ENCODE results near the gene KPNA6. TPM values are rescaled to one million over a fixed set of nuclear protein-coding genes. Genes with fewer than 3 reads are reported as not detected.

KPNA6 gene
- total RNA-seq, 2 donors from 2014 or later, result 95.4 to 119 TPM

GRCh38 chr1:32100807-32101708 is 6.8 kb upstream of the KPNA6 start:
- Histone ChIP-seq H3K9ac (ENCODE audit: extremely low read depth, low read length, poor library complexity, severe bottlenecking) (peak overlapping the region; percentile 4), H3K9me3 (ENCODE audit: control insufficient read depth, low read length) (no peaks in the 10 kb centered on the region), H3K4me1 (ENCODE audit: control insufficient read depth, insufficient read depth, low read length) (peaks cover 3% of the 10 kb centered on the region), H3K27me3 (ENCODE audit: control insufficient read depth, insufficient read depth, low read length, poor library complexity, severe bottlenecking) (no peaks in the 10 kb centered on the region), H3K36me3 (ENCODE audit: control insufficient read depth, insufficient read depth, low read length) (peaks cover 23% of the 10 kb centered on the region), H3K27ac (ENCODE audit: low read depth, low read length) (no peak overlapping the region), H3K4me3 (ENCODE audit: low read length) (peak overlapping the region; percentile 21)
- 76 to 90% methylated on average over 7 to 9 of the region's 9 CpGs for WGBS, 2 experiments (ENCODE audit: insufficient coverage in 1 of 2, insufficient read length in 1 of 2)
- Mint-ChIP-seq H3K27me3 (ENCODE audit: insufficient read depth) (no peaks in the 10 kb centered on the region), H3K9me3 (no peaks in the 10 kb centered on the region), H3K36me3 (ENCODE audit: low read depth) (peaks cover 32% of the 10 kb centered on the region), H3K4me1 (peaks cover 6% of the 10 kb centered on the region), H3K4me3 (no peak overlapping the region), H3K27ac (peak overlapping the region; percentile 23)
- no peak for TF ChIP-seq CTCF (conservative IDR thresholded peaks at IDR 0.05)
- no peak for DNase-seq

- H3K9me3 Mint-ChIP-seq, result no peaks in the 10 kb centered on the region
- no peaks in the 10 kb centered on the region for H3K9me3 ChIP-seq (ENCODE audit: control insufficient read depth, low read length)
- H3K4me1 Mint-ChIP-seq, result peaks cover 6% of the 10 kb centered on the region
- peak; percentile 45 for TF ChIP-seq CTCF (conservative IDR thresholded peaks at IDR 0.05)
- no peaks in the 10 kb centered on the region for H3K27me3 Mint-ChIP-seq (ENCODE audit: insufficient read depth)
- no peak overlapping the region for H3K27ac ChIP-seq (ENCODE audit: low read depth, low read length)
- H3K9ac ChIP-seq (ENCODE audit: extremely low read depth, low read length, poor library complexity, severe bottlenecking), result no peak overlapping the region
- H3K4me1 ChIP-seq (ENCODE audit: control insufficient read depth, insufficient read depth, low read length), result peaks cover 3% of the 10 kb centered on the region
- H3K36me3 ChIP-seq (ENCODE audit: control insufficient read depth, insufficient read depth, low read length), result peaks cover 14% of the 10 kb centered on the region
- H3K4me3 Mint-ChIP-seq, result no peak overlapping the region
- no peak overlapping the region for H3K4me3 ChIP-seq (ENCODE audit: low read length)
- no peak overlapping the region for H3K27ac Mint-ChIP-seq
- no peaks in the 10 kb centered on the region for H3K27me3 ChIP-seq (ENCODE audit: control insufficient read depth, insufficient read depth, low read length, poor library complexity, severe bottlenecking)
- 77 to 95% methylated on average over 2 to 4 of the region's 4 CpGs for WGBS, 2 experiments (ENCODE audit: insufficient coverage in 1 of 2, insufficient read length in 1 of 2)
- peak; percentile 53 for DNase-seq
- peaks cover 10% of the 10 kb centered on the region for H3K36me3 Mint-ChIP-seq (ENCODE audit: low read depth)
Observed at GRCh38 chr1:32104127-32104526, 3.7 kb upstream of the KPNA6 start.

- Mint-ChIP-seq H3K4me3 (no peak overlapping the region), H3K36me3 (ENCODE audit: low read depth) (peaks cover 10% of the 10 kb centered on the region), H3K27me3 (ENCODE audit: insufficient read depth) (no peaks in the 10 kb centered on the region), H3K9me3 (no peaks in the 10 kb centered on the region), H3K4me1 (peaks cover 7% of the 10 kb centered on the region), H3K27ac (no peak overlapping the region)
- Histone ChIP-seq H3K9me3 (ENCODE audit: control insufficient read depth, low read length) (no peaks in the 10 kb centered on the region), H3K27ac (ENCODE audit: low read depth, low read length) (no peak overlapping the region), H3K36me3 (ENCODE audit: control insufficient read depth, insufficient read depth, low read length) (peaks cover 9% of the 10 kb centered on the region), H3K9ac (ENCODE audit: extremely low read depth, low read length, poor library complexity, severe bottlenecking) (no peak overlapping the region), H3K4me3 (ENCODE audit: low read length) (no peak overlapping the region), H3K27me3 (ENCODE audit: control insufficient read depth, insufficient read depth, low read length, poor library complexity, severe bottlenecking) (no peaks in the 10 kb centered on the region), H3K4me1 (ENCODE audit: control insufficient read depth, insufficient read depth, low read length) (peaks cover 3% of the 10 kb centered on the region)
- no peak for DNase-seq
- WGBS, 2 experiments (ENCODE audit: insufficient coverage in 1 of 2, insufficient read length in 1 of 2), result 98 to 100% methylated on average over 1 of the region's 1 CpG
- TF ChIP-seq CTCF (conservative IDR thresholded peaks at IDR 0.05), result no peak
Observed at GRCh38 chr1:32105338-32105737, 2.5 kb upstream of the KPNA6 start.
